ENCODE data around the gene CFAP97D2.

The CFAP97D2 gene

DNA sequence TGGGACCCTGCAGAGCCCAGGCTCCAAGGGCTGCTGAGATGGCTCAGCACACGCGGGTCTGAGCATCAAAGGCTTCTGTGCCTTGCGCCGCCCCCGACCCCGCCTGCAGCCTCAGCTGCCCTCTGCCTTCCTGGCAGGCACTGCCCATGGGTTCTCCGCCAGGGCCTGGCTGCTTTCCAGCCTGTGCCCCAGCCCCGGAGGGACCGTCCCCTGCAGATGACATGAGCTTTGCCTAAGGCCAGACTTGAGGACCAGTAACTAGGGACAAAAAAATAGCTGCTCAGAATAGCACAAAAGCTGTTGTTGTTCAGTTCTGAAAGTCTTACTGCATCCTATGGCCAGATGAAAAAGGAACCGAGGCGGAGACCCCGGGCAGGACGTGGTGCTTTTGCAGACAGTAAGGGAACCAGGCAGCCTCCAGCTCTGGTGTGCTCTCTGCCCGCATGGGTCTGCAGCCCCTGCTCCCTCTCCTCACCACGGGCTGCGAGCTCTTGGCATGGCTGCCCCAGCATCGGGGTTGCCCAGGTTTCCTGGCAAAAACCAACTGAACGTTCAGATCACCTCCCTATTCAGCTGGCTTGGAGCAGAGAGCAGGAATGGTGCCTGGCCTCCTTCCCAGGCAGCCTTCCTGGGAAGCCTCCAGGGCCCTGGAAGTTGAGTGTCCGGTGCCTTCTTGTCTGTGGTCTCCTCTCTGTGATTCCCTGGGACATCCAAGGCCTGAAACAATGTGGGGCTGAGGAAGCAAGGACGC lies 12.5 kb upstream of the CFAP97D2 start:
- TF ChIP-seq FOXM1 (IDR thresholded peaks at IDR 0.05; ENCODE audit: borderline replicate concordance, low read depth) (no peak), YY1 (IDR thresholded peaks at IDR 0.05; ENCODE audit: low read depth) (no peak)

DNA sequence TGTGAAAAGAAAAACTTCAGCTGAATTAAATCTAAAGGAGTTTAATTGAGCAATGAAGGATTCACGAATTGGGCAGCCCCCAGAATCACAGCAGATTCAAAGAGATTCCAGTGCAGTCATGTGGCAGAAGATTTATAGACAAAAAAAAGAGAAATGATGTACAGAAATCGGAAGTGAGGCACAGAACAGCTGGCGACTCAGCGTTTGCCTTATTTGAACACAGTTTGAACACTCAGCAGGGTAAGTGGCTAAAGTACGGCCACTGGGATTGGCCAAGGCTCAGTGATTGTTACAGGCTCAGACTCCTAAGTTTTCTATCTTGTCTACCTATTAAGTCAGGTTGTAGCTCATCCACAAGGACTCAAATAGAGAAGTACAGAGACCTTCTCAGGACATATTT lies 11.6 kb upstream of the CFAP97D2 start:
- no peak for TF ChIP-seq CREB1 (IDR thresholded peaks at IDR 0.05; ENCODE audit: low read depth)
- TF ChIP-seq YY1 (IDR thresholded peaks at IDR 0.05; ENCODE audit: low read depth), result no peak

DNA sequence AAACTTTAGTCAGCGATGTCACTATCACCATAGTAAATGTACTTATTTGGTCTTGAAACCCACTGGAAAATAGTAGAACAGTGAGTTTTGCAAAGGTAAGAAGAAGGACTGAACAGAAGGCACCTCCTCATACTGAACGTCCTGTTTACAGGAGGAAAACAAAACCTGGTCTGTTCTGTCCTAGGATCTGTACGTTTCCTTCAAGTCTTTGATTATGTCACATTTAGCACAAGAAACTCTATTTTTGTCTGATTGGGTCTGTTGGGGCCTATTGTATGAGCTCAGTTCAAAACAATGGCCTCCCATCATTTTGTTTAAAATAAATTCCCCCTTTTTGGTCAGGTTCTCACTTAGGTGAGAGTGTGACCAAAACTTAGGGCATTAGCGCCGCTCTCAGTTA lies 11.2 kb upstream of the CFAP97D2 start:
- TF ChIP-seq, protein P1, sequence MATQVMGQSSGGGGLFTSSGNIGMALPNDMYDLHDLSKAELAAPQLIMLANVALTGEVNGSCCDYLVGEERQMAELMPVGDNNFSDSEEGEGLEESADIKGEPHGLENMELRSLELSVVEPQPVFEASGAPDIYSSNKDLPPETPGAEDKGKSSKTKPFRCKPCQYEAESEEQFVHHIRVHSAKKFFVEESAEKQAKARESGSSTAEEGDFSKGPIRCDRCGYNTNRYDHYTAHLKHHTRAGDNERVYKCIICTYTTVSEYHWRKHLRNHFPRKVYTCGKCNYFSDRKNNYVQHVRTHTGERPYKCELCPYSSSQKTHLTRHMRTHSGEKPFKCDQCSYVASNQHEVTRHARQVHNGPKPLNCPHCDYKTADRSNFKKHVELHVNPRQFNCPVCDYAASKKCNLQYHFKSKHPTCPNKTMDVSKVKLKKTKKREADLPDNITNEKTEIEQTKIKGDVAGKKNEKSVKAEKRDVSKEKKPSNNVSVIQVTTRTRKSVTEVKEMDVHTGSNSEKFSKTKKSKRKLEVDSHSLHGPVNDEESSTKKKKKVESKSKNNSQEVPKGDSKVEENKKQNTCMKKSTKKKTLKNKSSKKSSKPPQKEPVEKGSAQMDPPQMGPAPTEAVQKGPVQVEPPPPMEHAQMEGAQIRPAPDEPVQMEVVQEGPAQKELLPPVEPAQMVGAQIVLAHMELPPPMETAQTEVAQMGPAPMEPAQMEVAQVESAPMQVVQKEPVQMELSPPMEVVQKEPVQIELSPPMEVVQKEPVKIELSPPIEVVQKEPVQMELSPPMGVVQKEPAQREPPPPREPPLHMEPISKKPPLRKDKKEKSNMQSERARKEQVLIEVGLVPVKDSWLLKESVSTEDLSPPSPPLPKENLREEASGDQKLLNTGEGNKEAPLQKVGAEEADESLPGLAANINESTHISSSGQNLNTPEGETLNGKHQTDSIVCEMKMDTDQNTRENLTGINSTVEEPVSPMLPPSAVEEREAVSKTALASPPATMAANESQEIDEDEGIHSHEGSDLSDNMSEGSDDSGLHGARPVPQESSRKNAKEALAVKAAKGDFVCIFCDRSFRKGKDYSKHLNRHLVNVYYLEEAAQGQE (IDR thresholded peaks at IDR 0.05; ENCODE audit: low read depth), result no peak
- TF ChIP-seq NFIC (IDR thresholded peaks at IDR 0.05), result no peak
- TF ChIP-seq EGR1 (IDR thresholded peaks at IDR 0.05), result no peak
- no peak for TF ChIP-seq CREB1 (IDR thresholded peaks at IDR 0.05; ENCODE audit: low read depth)
- TF ChIP-seq TAF1 (IDR thresholded peaks at IDR 0.05; ENCODE audit: low read depth), result no peak
- TF ChIP-seq RAD21 (IDR thresholded peaks at IDR 0.05; ENCODE audit: low read depth), result no peak
- TF ChIP-seq, protein P2, sequence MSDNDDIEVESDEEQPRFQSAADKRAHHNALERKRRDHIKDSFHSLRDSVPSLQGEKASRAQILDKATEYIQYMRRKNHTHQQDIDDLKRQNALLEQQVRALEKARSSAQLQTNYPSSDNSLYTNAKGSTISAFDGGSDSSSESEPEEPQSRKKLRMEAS (IDR thresholded peaks at IDR 0.05), result no peak
- TF ChIP-seq YY1 (IDR thresholded peaks at IDR 0.05; ENCODE audit: low read depth), result no peak
- TF ChIP-seq TCF12 (IDR thresholded peaks at IDR 0.05; ENCODE audit: low read depth), result no peak
- no peak for TF ChIP-seq TEAD4 (IDR thresholded peaks at IDR 0.05)
- TF ChIP-seq FOXM1 (IDR thresholded peaks at IDR 0.05; ENCODE audit: borderline replicate concordance, low read depth), result no peak
- TF ChIP-seq ZBTB7A (IDR thresholded peaks at IDR 0.05; ENCODE audit: low read depth), result no peak
- TF ChIP-seq EP300 (IDR thresholded peaks at IDR 0.05; ENCODE audit: borderline replicate concordance), result no peak
- TF ChIP-seq CEBPB (IDR thresholded peaks at IDR 0.05), result no peak
- TF ChIP-seq, protein P3, sequence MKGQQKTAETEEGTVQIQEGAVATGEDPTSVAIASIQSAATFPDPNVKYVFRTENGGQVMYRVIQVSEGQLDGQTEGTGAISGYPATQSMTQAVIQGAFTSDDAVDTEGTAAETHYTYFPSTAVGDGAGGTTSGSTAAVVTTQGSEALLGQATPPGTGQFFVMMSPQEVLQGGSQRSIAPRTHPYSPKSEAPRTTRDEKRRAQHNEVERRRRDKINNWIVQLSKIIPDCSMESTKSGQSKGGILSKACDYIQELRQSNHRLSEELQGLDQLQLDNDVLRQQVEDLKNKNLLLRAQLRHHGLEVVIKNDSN (IDR thresholded peaks at IDR 0.05), result no peak

DNA sequence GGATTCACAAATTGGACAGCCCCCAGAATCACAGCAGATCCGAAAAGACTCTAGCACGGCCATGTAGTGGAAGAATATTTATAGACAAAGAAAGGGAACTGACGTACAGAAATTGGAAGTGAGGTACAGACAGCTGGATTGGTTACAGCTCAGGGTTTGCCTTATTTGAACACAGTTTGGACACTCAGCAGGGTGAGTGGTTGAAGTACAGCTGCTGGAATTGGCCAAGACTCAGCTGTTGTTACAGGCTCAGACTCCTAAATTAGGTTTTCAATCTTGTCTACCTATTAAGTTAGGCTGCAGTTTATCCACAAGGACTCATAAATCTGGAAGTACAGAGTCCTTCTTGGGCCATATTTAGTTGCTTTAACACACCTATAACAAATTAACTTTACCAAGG lies 5.8 kb upstream of the CFAP97D2 start:
- no peak for TF ChIP-seq EGR1 (IDR thresholded peaks at IDR 0.05)
- no peak for TF ChIP-seq TAF1 (IDR thresholded peaks at IDR 0.05; ENCODE audit: low read depth)
- TF ChIP-seq, protein P2 (IDR thresholded peaks at IDR 0.05), result no peak
- TF ChIP-seq TCF12 (IDR thresholded peaks at IDR 0.05; ENCODE audit: low read depth), result no peak
- TF ChIP-seq, protein P3 (IDR thresholded peaks at IDR 0.05), result no peak
- TF ChIP-seq NFIC (IDR thresholded peaks at IDR 0.05), result no peak
- TF ChIP-seq RAD21 (IDR thresholded peaks at IDR 0.05; ENCODE audit: low read depth), result no peak
- no peak for TF ChIP-seq YY1 (IDR thresholded peaks at IDR 0.05; ENCODE audit: low read depth)
- TF ChIP-seq FOXM1 (IDR thresholded peaks at IDR 0.05; ENCODE audit: borderline replicate concordance, low read depth), result no peak
- no peak for TF ChIP-seq ZBTB7A (IDR thresholded peaks at IDR 0.05; ENCODE audit: low read depth)
- TF ChIP-seq CREB1 (IDR thresholded peaks at IDR 0.05; ENCODE audit: low read depth), result no peak

DNA sequence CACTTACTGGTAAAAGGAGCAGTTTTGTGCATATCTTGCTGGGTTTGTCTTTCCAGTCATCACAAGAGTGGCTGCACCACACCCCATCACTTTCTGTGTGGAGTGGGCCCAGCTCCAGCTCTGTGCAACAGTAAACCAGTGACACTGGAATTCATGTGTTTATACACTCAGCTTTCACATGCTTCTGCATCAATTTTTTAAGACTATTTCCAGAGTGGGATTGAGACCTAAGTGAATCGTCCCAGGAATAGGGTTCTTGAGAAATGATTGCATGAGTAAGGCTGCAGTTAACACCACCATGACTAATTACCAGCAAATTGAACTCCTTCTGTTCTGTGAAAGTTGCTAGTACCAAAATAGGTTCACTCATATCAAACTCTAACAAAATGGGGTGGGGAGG lies 5.3 kb upstream of the CFAP97D2 start:
- TF ChIP-seq YY1 (IDR thresholded peaks at IDR 0.05; ENCODE audit: low read depth) (no peak), NFIC (IDR thresholded peaks at IDR 0.05) (no peak), RAD21 (IDR thresholded peaks at IDR 0.05; ENCODE audit: low read depth) (no peak), EP300 (IDR thresholded peaks at IDR 0.05; ENCODE audit: borderline replicate concordance) (no peak), FOXM1 (IDR thresholded peaks at IDR 0.05; ENCODE audit: borderline replicate concordance, low read depth) (no peak), CREB1 (IDR thresholded peaks at IDR 0.05; ENCODE audit: low read depth) (no peak), TCF12 (IDR thresholded peaks at IDR 0.05; ENCODE audit: low read depth) (no peak)
- TF ChIP-seq, protein P2 (IDR thresholded peaks at IDR 0.05), result no peak
- TF ChIP-seq, protein P3 (IDR thresholded peaks at IDR 0.05), result no peak

DNA sequence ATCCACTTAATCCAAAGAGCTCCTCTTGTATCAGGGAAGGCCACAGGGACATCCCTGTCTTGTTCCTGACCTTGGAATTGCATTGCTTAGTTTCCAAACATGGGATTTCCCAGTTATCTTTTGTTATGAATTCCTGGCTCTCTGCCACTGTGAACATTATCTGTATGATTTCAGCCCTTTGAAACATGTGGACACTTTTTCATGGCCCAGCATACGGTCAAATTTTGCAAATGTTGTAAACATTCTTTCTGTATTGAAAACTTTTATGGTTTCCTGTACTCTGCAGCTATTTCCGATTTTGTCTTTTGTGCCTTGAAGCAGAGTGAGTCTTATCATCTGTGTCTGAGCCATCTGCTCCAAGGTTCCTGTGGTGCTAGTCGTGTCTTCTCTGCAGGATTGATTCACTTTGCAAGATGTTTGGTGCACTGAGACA lies 4.5 kb upstream of the CFAP97D2 start:
- TF ChIP-seq ZBTB7A (IDR thresholded peaks at IDR 0.05; ENCODE audit: low read depth) (no peak), YY1 (IDR thresholded peaks at IDR 0.05; ENCODE audit: low read depth) (no peak), TAF1 (IDR thresholded peaks at IDR 0.05; ENCODE audit: low read depth) (no peak), RAD21 (IDR thresholded peaks at IDR 0.05; ENCODE audit: low read depth) (no peak)
- TF ChIP-seq, protein P3 (IDR thresholded peaks at IDR 0.05), result no peak
- TF ChIP-seq, protein P1 (IDR thresholded peaks at IDR 0.05; ENCODE audit: low read depth), result no peak

Data from Ishikawa (cell line).